Glutamatergic neuron (in vitro differentiated cells): ENCODE measurements around the gene CFAP20DC. TPM values are rescaled to one million over a fixed set of nuclear protein-coding genes. Genes with fewer than 3 reads are reported as not detected.

Experiments
- DNase-seq: peaks from one replicate; pipeline ENCODE4 v3.0.0; 2022
- H3K27ac Mint-ChIP-seq: one replicate; pipeline ENCODE4 v1.8.0; 2020; ENCODE audit warnings: mild to moderate bottlenecking, mixed read lengths, inconsistent platforms; ENCODE audit not compliant: unreplicated experiment
- H3K27me3 Mint-ChIP-seq: one replicate; pipeline ENCODE4 v1.8.0; 2020; ENCODE audit warnings: mild to moderate bottlenecking, moderate library complexity, mixed read lengths, inconsistent platforms; ENCODE audit not compliant: unreplicated experiment
- H3K36me3 Mint-ChIP-seq: one replicate; pipeline ENCODE4 v1.8.0; 2020; ENCODE audit warnings: mild to moderate bottlenecking, mixed read lengths, inconsistent platforms; ENCODE audit not compliant: unreplicated experiment
- H3K4me1 Mint-ChIP-seq: one replicate; pipeline ENCODE4 v1.8.0; 2020; ENCODE audit warnings: mild to moderate bottlenecking, low read depth, mixed read lengths, inconsistent platforms; ENCODE audit not compliant: unreplicated experiment
- H3K4me3 Mint-ChIP-seq: one replicate; pipeline ENCODE4 v1.8.0; 2020; ENCODE audit warnings: mild to moderate bottlenecking, mixed read lengths, inconsistent platforms; ENCODE audit not compliant: unreplicated experiment
- H3K9me3 Mint-ChIP-seq: one replicate; pipeline ENCODE4 v1.8.0; 2020; ENCODE audit warnings: mild to moderate bottlenecking, moderate library complexity, mixed read lengths, inconsistent platforms; ENCODE audit not compliant: unreplicated experiment
- total RNA-seq: library from RNA; stranded (reverse); fragmentation: NEBNext Ultra II Directional; extraction: Animal tissue kit (Norgen Biotek cat#: 25700); gene quantifications from one replicate; pipeline ENCODE4 v1.2.1, GENCODE V29; 2021; ENCODE audit not compliant: unreplicated experiment
- TF ChIP-seq, protein P1 (sequence below): fragments of 200-600 bp; sonication (generic); IDR thresholded peaks from one replicate; pipeline ENCODE4 v1.5.0; 2021; ENCODE audit not compliant: partially characterized antibody, unreplicated experiment

The CFAP20DC gene
- total RNA-seq, 1 donor from 2014 or later: 8.4 TPM

GRCh38 chr3:58772462-58772861 lies 277.4 kb downstream of the CFAP20DC start:
- Mint-ChIP-seq H3K36me3 (no peaks in the 10 kb centered on the region), H3K9me3 (no peaks in the 10 kb centered on the region), H3K4me3 (no peak overlapping the region), H3K4me1 (no peaks in the 10 kb centered on the region), H3K27me3 (no peaks in the 10 kb centered on the region), H3K27ac (no peak overlapping the region)
- TF ChIP-seq, protein P1, sequence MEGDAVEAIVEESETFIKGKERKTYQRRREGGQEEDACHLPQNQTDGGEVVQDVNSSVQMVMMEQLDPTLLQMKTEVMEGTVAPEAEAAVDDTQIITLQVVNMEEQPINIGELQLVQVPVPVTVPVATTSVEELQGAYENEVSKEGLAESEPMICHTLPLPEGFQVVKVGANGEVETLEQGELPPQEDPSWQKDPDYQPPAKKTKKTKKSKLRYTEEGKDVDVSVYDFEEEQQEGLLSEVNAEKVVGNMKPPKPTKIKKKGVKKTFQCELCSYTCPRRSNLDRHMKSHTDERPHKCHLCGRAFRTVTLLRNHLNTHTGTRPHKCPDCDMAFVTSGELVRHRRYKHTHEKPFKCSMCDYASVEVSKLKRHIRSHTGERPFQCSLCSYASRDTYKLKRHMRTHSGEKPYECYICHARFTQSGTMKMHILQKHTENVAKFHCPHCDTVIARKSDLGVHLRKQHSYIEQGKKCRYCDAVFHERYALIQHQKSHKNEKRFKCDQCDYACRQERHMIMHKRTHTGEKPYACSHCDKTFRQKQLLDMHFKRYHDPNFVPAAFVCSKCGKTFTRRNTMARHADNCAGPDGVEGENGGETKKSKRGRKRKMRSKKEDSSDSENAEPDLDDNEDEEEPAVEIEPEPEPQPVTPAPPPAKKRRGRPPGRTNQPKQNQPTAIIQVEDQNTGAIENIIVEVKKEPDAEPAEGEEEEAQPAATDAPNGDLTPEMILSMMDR: no peak
- no peak for DNase-seq

GRCh38 chr3:58769065-58769464 lies 280.8 kb downstream of the CFAP20DC start:
- no peak for DNase-seq
- Mint-ChIP-seq H3K36me3 (no peaks in the 10 kb centered on the region), H3K27me3 (no peaks in the 10 kb centered on the region), H3K4me1 (no peaks in the 10 kb centered on the region), H3K9me3 (no peaks in the 10 kb centered on the region), H3K4me3 (no peak overlapping the region), H3K27ac (no peak overlapping the region)
- TF ChIP-seq, protein P1: no peak

DNA sequence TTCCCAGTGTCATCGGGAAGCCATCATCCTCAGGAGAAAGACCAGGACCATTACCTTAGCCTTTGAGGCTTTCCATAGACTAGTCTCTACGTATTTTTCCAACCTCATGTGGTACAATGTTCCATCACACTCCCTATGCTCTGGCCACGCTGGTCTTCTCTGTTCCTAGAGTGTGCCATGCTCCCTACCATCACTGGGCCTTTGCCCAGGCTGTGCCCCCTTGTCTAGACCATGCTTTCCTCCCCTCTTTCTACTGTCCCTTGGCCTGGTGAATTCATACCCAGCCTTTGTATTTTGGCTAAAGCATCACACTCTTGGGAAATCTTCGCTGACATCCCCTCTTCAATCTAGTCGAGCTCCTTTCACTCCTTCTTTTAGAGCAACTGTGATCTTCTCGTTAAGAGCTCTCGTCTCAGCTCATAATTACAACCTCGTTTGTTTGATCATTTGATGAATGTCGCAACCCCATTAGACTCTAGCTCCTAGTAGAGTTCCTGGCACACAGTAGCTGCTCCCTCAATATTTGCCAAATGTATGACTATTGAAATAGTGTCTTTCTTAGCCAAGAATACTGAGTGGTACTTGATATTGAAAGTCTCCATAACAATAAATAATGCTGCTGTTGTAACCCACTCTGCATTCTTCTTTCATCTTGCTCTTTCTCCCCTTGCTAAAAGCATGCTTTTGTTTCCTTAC lies 283.1 kb downstream of the CFAP20DC start:
- H3K9me3 Mint-ChIP-seq: no peaks in the 10 kb centered on the region
- no peak for DNase-seq
- H3K4me1 Mint-ChIP-seq: no peaks in the 10 kb centered on the region
- H3K36me3 Mint-ChIP-seq: no peaks in the 10 kb centered on the region
- H3K27me3 Mint-ChIP-seq: no peaks in the 10 kb centered on the region
- no peak overlapping the region for H3K4me3 Mint-ChIP-seq
- H3K27ac Mint-ChIP-seq: no peak overlapping the region
- TF ChIP-seq, protein P1: no peak

DNA sequence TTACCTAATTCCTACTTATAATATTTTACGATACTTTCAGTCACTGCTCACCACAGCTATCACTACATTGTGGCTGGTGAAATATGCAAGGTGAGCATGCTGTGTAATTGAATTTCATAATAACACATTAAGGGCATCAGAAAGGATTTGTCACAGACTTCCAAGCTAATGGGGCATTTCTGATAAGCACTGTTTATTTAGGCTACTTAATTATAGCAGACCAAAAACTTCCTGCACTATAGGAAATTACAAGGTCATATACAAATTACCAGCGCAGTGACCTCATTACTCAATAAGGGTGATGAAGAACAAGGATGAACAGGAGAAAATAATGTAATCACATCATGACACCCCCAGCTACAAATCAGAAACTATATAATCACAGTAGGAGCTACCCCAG lies 294.7 kb downstream of the CFAP20DC start:
- TF ChIP-seq, protein P1: no peak
- Mint-ChIP-seq H3K9me3 (no peaks in the 10 kb centered on the region), H3K4me3 (no peak overlapping the region), H3K27me3 (no peaks in the 10 kb centered on the region), H3K36me3 (no peaks in the 10 kb centered on the region), H3K27ac (no peak overlapping the region), H3K4me1 (peaks cover 3% of the 10 kb centered on the region)
- no peak for DNase-seq

- no peak overlapping the region for H3K27ac Mint-ChIP-seq
- no peaks in the 10 kb centered on the region for H3K9me3 Mint-ChIP-seq
- no peak for DNase-seq
- no peaks in the 10 kb centered on the region for H3K36me3 Mint-ChIP-seq
- no peaks in the 10 kb centered on the region for H3K27me3 Mint-ChIP-seq
- TF ChIP-seq, protein P1: no peak
- no peak overlapping the region for H3K4me3 Mint-ChIP-seq
- peaks cover 3% of the 10 kb centered on the region for H3K4me1 Mint-ChIP-seq
Observed at GRCh38 chr3:58754074-58754473, 295.8 kb downstream of the CFAP20DC start.
